GM12872 (cell line): ENCODE data around the gene KNL1.

ENCODE experiments used
- TF ChIP-seq, protein P1 (sequence below): IDR thresholded peaks from 3 replicates; pipeline ENCODE4 v1.5.1; 2011; ENCODE audit warnings: low read depth, mild to moderate bottlenecking, low read length, moderate library complexity; ENCODE audit not compliant: insufficient read depth

KNL1 gene

GRCh38 chr15:40603935-40604334 lies 9.9 kb downstream of the KNL1 start:
- TF ChIP-seq, protein P1, sequence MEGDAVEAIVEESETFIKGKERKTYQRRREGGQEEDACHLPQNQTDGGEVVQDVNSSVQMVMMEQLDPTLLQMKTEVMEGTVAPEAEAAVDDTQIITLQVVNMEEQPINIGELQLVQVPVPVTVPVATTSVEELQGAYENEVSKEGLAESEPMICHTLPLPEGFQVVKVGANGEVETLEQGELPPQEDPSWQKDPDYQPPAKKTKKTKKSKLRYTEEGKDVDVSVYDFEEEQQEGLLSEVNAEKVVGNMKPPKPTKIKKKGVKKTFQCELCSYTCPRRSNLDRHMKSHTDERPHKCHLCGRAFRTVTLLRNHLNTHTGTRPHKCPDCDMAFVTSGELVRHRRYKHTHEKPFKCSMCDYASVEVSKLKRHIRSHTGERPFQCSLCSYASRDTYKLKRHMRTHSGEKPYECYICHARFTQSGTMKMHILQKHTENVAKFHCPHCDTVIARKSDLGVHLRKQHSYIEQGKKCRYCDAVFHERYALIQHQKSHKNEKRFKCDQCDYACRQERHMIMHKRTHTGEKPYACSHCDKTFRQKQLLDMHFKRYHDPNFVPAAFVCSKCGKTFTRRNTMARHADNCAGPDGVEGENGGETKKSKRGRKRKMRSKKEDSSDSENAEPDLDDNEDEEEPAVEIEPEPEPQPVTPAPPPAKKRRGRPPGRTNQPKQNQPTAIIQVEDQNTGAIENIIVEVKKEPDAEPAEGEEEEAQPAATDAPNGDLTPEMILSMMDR, result no peak

DNA sequence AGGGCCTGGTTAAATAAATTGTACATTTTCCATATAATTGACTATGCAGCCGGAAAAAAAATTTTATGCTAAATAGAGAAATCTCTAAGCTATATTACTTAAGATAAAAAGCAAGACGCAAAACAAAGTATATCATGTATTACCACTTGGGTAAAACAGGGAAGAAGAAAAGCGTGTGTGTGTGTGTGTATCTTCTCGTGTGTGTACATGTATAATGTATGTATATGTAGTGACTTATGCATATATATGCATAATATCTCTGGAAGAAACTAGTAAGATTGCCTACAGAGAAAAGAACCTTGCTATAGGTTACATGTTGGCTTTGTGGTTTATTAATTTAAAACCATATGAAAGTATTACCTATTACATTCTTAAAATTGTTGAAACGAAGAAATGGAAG lies 19.0 kb downstream of the KNL1 start:
- TF ChIP-seq, protein P1, result no peak

- TF ChIP-seq, protein P1, result no peak
These were observed 24.0 kb downstream of the KNL1 start for GRCh38 chr15:40618023-40618422.

DNA sequence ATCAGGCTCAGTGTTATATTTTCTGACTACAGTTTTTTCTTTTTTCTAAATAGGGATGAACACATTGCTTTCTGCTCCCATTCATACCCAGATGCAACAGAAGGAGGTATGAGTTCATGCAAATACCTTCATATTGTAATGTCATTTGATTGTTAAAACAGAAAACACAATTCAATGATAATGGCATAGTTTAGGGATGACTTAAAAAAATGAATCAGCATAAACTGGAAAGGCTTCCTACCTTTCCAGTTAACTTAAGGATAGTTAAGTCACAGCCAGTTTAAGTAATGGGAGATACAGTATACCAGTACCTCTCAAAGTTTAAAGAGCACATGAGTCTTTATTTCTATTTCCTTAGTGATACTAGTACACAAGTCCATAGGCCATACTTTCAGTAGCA lies 24.9 kb downstream of the KNL1 start:
- TF ChIP-seq, protein P1, result no peak

DNA sequence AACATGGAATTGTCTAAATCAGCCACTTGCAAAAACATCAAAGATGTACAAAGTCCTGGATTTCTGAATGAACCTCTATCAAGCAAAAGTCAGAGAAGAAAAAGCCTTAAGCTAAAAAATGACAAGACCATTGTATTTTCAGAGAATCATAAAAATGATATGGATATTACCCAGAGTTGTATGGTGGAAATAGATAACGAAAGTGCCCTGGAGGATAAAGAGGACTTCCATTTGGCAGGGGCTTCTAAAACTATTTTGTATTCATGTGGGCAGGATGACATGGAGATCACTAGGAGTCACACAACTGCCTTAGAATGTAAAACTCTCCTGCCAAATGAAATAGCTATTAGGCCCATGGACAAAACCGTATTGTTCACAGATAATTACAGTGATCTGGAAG lies 29.3 kb downstream of the KNL1 start:
- TF ChIP-seq, protein P1, result no peak

- TF ChIP-seq, protein P1, result no peak
These were observed 36.3 kb downstream of the KNL1 start for GRCh38 chr15:40630313-40630712.

GRCh38 chr15:40633178-40633577 lies 39.1 kb downstream of the KNL1 start:
- TF ChIP-seq, protein P1, result no peak

DNA sequence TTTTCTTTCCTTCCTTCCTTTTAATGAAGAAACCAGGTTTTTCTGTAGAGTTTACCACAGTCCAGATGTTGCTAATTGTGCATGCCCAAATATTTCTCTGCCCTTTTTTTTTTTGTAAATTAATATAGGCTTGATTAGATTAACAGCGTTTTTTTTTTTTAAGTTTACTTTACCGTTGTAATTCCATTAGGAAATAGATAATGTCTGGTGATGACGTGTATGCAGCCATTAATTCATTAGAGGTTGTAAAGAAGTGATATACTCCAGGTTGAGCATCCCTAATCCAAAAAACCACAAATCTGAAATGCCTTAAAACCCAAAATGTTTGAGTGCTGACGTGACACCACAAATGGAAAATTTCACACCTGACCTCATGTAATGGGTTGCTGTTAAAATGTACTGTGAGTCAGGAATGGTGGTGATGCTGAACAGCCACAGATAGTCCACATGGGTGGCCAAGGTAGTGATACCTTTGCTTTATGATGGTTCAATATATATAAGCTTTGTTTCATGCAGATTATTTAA lies 43.2 kb downstream of the KNL1 start:
- TF ChIP-seq, protein P1, result no peak
